Measurements from ENCODE around the gene VASN. TPM values are rescaled to one million over a fixed set of nuclear protein-coding genes. Genes with fewer than 3 reads are reported as not detected.
"Not testable (repeated sequence)": the region's sequence is repeated elsewhere in the genome, so short reads cannot be mapped to it uniquely, and the experiment has no call there.

VASN gene
- polyA plus RNA-seq, 4 donors: 43.5 to 74.1 (median 48.2) TPM

DNA sequence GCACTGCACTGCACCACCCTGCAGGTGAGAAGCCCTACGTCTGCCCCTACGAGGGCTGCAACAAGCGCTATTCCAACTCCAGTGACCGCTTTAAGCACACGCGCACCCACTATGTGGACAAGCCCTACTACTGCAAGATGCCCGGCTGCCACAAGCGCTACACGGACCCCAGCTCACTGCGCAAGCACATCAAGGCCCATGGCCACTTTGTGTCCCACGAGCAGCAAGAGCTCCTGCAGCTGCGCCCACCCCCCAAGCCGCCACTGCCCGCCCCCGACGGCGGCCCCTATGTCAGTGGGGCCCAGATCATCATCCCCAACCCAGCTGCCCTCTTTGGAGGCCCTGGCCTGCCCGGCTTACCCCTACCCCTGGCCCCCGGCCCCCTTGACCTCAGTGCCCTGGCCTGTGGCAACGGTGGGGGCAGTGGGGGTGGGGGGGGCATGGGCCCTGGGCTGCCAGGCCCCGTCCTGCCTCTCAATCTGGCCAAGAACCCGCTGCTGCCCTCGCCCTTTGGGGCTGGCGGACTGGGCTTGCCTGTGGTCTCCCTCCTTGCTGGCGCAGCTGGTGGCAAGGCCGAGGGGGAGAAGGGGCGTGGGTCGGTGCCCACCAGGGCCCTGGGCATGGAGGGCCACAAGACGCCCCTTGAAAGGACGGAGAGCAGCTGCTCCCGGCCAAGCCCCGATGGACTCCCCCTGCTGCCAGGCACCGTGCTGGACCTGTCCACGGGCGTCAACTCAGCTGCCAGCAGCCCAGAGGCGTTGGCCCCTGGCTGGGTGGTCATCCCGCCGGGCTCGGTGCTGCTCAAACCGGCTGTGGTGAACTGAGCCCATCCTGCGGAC is 34.7 kb upstream of the VASN start:
- no peak for DNase-seq (ENCODE audit: low read depth in 4 of 4, low spot score in 3 of 4)

DNA sequence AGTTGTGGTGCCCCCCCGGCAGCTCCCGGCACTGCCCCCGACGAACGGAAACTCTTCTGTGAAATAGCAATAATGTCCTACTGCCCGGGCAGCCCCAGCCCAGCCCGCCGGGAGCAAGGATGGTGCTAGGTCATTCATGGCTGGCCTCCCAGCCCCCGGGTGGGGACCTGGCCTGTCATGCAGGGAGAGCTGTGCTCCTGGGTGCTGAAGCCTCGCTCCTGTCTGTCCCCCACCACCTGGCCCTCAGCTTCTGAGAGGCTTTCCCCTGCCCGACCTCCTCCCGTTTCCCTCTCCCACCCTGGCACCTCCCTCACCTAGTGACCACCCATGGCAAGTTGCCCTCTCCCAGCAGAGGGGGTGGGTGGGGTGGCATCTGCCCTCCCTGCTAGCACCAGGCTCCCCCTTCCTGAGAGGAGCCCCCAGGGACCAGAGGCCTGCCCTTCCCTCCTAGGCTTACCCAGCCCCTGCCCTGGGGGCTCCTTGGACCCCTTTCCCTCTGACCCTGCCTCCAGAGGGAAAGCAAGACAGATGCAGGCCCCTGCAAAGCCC is 34.0 kb upstream of the VASN start:
- DNase-seq (ENCODE audit: low read depth in 4 of 4, low spot score in 3 of 4): no peak

- no peak for DNase-seq (ENCODE audit: low read depth in 4 of 4, low spot score in 3 of 4)
Observed at GRCh38 chr16:4338125-4338582, 33.5 kb upstream of the VASN start.

- no peak for DNase-seq (ENCODE audit: low read depth in 4 of 4, low spot score in 3 of 4)
Observed at GRCh38 chr16:4338712-4339299, 32.8 kb upstream of the VASN start.

DNA sequence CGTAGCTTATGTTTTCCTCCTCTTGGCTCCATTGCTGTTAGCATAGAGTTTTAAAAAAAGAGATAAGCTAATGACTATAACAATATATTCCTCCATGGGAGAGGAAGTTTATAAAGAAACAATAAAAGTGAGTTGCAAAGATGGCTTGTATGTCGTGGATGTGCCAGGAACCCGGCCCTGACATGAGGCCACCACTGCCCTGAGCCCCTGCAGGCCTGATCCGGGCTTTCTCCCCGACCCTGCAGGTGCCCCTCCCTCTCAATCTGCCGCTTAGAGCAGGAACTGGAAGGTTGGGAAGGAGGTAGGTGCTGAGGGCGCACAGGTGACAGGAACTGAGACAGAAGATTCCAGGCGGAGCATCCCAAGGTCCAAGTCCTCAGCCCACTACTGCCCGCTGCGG is 32.2 kb upstream of the VASN start:
- DNase-seq (ENCODE audit: low read depth in 4 of 4, low spot score in 3 of 4): no peak

- no peak for DNase-seq (ENCODE audit: low read depth in 4 of 4, low spot score in 3 of 4)
Observed at GRCh38 chr16:4339909-4340308, 31.7 kb upstream of the VASN start.

DNA sequence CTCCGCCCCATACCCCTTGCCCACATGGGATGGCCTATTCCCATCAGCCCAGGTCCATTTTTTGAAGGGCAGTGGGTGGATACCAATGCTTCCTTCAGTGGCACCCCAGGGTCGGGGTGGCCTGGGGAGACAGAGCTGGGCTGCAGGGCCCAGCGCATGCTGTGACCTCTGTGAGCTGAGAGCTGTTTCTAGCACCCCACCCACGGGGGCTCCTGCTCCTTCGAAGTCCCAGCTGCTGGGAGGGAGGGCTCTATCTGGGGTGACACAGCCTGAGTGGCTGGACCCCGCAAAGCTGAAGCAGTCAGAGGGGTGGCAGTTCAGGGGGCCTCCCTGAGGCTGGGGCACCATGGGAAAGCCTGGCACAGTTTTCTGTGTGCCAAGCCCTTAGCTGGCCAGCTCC is 31.2 kb upstream of the VASN start:
- DNase-seq (ENCODE audit: low read depth in 4 of 4, low spot score in 3 of 4): no peak

DNA sequence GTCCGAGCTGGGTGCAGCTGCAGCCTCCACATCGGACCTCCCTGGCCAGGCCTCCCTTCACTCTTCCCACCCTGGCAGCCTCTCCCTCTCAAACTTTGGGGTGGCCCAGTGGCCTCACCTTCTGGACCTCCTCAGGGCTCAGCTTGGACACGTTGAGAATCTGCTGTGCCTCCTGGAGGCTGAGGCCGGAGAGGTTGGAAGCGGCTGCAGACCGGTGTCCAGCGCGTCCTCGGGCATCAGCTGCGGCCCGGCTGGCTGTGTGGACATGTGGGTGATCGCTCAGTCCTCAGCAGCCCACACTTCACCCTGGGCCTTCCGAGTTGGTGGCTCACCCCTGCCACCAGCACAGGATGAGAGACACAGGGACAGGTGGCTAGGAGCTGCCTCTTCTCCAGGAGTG is 30.4 kb upstream of the VASN start:
- no peak for DNase-seq (ENCODE audit: low read depth in 4 of 4, low spot score in 3 of 4)

DNA sequence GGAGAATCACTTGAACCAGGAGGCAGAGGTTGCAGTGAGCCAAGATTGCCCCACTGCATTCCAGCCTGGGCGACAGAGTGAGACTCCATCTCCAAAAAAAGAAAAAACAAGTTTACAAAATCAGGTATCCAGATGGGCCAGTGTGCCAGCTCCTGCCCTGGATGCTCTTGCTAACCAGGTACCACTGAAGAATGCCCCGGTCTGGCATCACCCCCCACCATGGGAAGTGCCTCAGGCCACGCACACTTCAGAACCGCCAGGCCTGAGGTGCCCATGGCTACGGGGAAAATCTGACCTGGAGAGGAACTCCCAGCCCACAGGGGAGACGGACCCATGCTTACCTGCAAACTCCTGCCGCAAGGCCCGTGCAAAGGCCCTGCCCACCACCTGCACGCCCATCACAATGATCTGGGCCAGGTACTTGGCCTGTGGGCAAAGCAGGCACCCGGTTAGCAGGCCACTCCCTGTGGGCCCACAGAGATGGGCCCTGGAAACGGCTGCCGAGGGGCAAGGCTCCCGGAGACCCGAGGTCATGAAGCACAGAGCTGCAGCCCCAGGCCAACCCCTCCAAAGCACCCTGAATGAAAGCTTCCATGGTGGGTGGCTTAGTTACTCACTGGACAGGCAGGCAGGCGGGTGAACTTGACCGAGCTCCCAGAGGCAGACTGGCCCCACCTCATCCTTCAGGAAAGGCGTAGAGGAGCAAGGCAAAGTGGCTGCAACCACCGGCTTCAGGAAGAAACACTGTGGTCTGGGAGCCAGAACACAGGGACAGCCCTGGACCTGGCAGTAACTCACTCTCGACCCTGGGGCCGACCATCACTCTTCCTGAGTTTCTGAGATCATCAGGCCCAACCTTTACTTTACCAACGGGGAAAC is 28.5 kb upstream of the VASN start:
- no peak for DNase-seq (ENCODE audit: low read depth in 4 of 4, low spot score in 3 of 4)

DNA sequence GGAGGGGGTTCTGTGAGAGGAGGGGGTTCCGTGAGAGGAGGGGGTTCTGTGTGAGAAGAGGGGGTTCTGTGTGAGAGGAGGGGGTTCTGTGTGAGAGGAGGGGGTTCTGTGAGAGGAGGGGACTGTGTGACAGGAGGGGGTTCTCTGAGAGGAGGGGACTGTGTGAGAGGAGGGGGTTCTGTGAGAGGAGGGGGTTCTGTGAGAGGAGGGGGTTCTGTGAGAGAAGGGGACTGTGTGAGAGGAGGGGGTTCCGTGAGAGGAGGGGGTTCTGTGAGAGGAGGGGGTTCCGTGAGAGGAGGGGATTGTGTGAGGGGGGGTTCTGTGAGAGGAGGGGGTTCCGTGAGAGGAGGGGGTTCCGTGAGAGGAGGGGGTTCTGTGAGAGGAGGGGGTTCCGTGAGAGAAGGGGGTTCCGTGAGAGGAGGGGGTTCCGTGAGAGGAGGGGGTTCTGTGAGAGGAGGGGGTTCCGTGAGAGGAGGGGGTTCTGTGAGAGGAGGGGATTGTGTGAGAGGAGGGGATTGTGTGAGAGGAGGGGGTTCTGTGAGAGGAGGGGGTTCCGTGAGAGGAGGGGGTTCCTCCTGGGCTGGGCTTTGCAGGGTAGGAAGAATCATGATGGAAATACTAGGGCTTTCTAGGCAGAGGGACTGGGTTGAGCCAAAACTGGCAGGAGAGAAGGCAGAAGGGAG is 27.2 kb upstream of the VASN start:
- not testable (repeated sequence) for DNase-seq (ENCODE audit: low read depth in 4 of 4, low spot score in 3 of 4)

DNA sequence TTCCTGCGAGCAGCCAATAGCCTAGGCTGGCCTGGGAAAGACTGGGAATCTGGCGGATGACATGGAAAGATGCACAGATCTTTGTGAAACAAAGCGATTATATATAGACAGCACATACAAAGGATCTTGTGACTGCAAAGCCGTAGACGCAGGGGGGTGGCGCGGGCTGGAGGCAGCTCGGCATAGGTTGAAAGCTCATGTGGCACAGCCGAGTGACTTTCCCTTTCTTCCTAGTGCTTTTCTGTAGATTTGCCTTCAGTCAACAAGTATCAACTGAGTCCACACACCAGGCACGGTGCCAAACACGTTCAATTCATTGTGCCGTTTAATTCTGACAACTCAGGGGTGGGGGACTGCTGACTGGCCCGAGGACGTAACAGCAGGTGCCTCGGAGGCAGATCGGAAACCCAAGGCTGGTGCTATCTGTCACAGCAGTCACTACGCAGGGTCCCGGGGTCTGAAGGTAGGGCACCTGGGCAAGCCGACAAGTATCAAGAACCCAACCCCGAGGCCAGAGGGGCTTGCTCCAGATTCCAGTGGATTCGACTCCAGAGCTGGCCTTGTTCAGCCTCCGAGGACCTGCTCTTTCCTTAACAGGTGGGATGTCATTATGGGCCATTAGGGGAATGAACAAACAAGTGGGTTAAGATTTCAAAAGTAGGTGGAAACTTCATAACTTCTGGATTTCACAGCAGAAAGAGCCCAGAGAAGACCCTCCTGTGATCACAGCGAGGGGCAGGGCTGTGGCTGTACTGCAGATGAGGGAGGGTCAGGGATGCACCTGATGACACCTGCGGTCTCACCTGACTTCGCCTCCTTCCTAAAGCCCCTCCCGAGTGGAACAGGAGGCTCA is 26.4 kb upstream of the VASN start:
- DNase-seq (ENCODE audit: low read depth in 4 of 4, low spot score in 3 of 4): no peak

DNA sequence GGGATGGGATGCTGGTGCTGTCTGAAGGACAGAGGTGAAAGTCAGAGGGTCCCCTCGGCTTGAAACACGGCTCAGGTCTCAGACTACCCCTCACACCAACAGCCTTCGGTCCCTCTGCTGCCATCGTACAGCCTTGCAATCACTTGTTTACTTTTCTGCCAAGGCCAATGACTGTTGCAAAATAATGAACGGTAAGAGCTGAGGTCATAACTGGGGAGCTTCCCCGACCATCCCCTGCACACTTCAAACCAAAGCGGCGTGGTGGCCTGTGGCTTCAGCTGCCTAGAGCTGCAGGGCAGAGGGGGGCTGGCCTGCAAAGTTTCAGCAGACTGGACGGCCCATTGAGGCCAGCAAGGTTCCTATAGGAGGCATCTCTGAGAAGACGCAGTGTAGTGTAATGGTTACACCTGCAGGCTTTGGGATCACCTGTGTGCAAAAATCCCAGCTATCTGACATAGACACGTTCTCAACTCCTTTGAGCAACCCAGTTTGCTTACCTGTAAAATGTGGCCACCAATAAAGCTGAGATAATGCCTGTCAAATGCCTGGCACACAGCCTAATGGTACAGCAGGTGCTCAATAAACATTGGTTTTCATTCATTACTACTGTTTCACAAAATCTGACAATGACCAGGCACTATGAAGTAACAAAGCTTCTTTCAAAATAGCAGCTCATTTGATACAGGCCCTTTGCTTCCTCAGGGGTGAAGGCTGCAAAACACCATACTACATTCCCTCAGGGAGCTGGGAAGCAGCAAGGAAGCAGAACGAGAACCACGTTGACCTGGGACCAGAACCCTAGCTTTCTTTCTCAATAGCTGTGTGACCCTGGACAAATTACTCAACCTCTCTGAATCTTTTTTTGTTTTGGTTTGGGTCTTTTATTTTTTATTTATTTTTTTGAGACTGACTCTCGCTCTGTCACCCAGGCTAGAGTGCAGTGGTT is 25.5 kb upstream of the VASN start:
- no peak for DNase-seq (ENCODE audit: low read depth in 4 of 4, low spot score in 3 of 4)

DNA sequence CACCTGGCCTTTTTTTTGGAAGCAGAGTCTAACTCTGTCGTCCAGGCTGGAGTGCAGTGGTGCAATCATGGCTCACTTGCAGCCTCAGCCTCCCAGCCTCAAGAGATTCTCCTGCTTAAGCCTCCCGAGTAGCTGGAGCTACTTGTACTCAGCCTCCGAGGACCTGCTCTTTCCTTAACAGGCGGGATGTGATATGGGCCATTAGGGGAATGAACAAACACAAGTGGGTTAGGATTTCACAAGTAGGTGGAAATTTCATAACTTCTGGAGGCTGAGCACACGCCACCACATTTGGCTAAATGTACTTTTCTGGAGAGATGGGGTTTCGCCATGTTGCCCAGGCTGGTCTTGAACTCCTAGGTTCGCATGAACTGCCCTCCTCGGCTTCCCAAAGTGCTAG is 24.6 kb upstream of the VASN start:
- DNase-seq (ENCODE audit: low read depth in 4 of 4, low spot score in 3 of 4): no peak

GRCh38 chr16:4347765-4348509 is 23.7 kb upstream of the VASN start:
- DNase-seq (ENCODE audit: low read depth in 4 of 4, low spot score in 3 of 4): no peak

DNA sequence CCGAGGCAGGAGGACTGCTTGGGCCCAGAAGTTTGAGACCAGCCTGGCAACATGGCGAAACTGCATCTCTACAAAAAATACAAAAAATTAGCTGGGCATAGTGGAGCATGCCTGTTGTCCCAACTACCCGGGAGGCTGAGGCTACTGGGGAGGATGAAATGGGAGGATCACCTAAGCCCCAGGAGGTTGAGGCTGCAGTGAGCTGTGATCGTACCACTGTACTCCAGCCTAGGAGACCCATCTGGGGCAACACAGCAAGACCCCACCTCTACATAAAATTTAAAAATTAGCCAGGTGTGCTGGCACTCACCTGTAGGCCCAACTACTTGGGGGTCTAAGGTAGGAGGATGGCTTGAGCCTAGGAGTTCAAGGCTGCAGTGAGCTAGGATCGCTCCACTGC is 22.3 kb upstream of the VASN start:
- no peak for DNase-seq (ENCODE audit: low read depth in 4 of 4, low spot score in 3 of 4)

DNA sequence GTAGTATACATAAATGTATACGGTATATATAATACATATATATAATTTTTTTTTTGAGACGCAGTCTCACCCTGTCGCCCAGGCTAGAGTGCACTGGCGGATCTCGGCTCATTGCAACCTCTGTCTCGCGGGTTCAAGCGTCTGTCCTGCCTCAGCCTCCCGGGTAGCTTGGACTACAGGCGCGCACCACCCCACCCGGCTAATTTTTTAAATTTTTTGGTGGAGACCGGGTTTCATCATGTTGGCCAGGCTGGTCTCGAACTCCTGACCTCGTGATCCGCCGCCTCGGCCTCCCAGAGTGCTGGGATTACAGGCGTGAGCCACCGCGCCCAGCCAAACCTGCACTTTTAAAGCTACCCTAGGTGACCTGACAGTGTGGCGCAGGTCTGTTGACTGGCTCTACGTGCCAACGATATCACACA is 21.3 kb upstream of the VASN start:
- no peak for DNase-seq (ENCODE audit: low read depth in 4 of 4, low spot score in 3 of 4)

- peak; percentile 87 to 92 (median 90) for DNase-seq (ENCODE audit: low read depth in 4 of 4, low spot score in 3 of 4)
Observed at GRCh38 chr16:4350787-4351659, 20.6 kb upstream of the VASN start, which contains the start of gene PAM16. Gene PAM16 (minus strand): TSS chr16:4351321. CDS start chr16:4351234, 87 bp downstream.

Measured in right renal pelvis (tissue), 4 donors.